GM18861 (cell line): ENCODE measurements around the gene CCDC134.
"Not testable (repeated sequence)": the region's sequence is repeated elsewhere in the genome, so short reads cannot be mapped to it uniquely, and the experiment has no call there.

Experiments
- ATAC-seq: cut with Tn5 transposase; IDR thresholded peaks from one replicate; pipeline ENCODE4 v1.9.1; 2021; ENCODE audit not compliant: unreplicated experiment

Gene CCDC134

DNA sequence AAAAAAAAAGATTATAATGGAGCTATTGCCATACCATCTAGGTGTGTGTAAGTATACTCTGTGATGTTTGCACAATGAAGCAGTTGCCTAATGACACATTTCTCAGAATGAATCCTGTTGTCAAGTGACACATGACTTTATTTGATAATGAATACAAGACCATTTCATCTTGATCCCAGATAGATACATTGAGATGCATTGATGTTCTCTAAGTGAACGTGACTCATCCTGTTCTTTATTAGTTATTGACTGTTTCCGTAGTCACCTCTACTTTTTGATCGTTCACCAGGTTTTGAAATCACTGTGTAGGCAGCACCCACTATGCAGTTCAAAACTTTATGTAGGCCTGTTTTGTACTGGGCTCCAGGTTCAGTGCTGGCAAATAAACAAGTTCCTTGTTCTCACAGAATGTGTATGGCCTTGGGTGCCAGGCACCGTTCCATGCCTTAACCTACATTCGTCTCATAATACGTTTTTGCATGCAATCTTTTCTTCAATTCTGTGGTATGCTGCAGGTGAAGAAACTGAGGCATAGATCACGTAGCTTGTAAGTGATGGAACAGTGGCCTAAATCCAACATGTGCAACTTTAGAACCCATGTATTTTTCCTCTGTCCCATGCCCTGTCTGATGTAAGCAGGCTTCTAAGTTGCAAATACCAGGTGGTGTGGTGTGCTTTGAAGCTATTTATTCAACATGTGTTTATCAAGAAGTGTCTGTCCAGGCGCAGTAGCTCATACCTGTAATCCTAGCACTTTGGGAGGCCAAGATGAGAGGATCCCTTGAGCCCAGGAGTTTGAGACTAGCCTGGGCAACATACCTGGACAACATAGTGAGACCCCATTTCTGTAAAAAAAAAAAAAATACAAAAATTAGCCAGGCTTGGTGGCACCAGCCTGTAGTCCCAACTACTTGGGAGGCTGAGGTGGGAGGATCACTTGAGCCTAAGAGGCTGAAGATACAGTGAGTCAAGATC, 42.8 kb downstream of the CCDC134 start:
- ATAC-seq: no peak

DNA sequence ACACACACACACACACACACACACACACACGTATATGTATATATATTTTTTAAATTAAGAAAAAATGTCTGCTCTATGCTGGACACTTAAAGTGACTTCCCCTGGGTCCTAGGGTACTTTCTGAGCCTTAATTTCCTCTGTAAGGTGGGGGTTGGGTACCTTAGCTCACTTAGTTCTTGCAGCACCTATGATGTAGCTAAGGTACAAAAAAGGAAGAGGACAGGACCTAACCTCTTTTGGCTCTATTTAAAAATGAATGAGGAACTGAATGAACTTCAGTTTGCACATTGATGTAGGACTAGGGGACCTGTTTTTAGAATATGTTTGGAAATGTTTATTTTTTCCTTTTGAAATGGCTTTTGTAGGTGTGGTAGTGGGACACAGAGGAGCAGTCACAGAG, 43.6 kb downstream of the CCDC134 start:
- no peak for ATAC-seq

DNA sequence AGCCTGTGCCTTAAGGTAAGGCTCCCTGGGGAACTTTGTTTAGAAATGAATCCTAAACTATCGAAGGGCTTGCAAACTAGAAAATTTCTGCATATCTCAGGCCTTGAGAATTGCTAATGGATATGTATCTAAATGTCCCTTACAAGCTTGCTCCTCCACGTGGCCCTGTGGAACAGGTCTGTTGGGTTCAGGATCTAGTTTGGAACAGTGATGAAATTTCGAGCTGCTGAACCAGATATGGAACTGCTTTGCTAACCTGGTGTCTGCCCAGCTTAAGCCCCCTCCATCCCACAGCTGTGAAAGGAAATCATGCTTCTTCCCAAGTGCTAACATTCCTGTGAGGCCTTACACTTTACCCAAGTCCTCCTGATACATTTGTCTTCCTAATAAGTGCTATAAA, 44.0 kb downstream of the CCDC134 start:
- ATAC-seq: no peak

DNA sequence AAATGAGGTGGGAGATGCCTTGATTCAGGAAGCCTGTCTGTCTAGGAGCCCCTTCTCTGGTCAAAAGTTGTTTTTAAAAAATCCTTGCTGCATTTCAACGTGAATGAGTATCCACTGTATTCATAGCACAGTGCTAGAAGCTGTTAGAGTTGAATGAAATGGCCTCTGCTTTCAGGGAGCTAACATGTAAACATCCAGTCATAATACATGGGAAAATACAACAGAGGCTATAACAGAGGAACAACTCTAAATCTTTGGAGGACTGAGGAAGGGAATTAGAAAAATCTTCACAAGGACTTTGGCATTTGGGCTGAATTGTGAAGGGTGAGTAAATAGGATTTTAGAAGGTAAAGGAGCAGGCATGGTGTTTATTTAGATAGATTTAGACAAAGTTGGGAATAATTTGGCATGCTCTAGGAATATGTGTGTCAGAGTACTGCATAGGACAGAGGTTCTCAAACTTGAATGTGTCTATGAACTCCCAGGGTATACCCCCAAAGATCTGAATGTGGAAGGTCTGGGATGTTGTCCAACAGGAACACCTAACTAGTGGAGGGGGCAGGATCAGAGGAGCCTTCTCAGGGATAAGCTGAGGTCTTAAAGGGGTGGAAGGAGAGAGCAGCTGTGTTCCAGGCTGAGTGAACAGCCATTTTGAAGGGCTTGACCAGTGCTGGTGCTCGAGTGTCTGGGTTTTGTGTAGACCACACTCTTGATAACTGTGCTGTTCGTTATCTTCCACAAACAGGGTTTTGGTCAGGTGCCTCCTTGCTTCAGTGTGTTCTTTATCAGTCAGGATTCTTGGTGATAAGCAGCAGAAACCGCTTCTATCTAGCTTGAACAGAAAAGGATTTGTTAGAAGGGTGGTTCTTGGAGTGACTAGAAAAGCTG, 45.1 kb downstream of the CCDC134 start:
- ATAC-seq: no peak

DNA sequence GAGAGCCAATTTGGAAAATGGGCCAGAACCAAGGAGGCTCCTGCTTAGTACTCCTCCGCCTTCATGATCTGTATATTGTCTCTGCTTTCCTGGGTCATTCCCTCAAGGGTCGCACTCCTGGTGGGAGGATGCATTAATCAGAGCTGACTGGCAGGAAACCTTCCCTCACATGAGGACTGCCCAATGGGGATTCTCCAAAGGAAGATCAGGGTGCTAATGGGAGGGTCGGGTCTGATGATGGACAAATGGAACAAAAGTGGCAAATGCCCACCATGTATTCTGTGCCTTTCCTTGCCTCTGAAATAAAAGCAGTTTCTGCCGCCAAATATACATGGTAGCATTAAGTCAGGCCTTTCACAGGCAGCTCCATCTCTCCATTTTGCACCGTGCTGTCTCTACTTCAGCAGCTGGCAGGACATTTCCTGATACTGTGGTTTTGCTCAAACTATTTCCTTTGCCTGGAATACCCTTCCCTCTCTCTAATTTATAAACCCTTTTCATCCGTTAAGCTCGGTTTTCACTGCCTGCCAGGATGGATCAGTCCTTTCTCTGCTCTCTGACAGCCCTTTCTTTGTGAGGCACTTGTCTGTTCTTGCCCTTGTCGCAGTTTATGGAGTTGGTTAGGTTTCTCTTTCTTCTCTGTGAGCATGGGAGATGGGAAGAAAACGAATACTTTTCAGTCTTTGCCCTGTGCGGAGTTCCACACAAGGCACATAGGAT, 45.9 kb downstream of the CCDC134 start:
- ATAC-seq: no peak

DNA sequence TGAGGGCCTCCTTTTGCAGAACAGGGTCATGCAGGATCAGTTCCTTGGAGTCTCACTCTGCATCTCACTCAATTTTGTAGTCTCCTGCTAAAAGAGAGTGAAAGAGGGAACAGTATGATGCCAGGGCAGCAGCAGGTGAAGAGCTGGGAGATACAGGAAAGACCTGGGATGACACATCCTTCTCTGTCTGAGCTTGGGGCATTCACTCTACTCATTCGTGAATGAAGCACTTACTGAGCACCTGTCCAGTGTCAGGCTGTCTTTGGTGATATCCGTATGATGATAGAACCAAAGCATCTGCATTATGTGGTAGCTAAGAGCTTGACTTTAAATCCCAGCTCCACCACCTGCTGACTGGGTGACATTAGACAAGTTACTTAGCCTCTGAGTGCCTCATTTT, 46.8 kb downstream of the CCDC134 start:
- no peak for ATAC-seq

DNA sequence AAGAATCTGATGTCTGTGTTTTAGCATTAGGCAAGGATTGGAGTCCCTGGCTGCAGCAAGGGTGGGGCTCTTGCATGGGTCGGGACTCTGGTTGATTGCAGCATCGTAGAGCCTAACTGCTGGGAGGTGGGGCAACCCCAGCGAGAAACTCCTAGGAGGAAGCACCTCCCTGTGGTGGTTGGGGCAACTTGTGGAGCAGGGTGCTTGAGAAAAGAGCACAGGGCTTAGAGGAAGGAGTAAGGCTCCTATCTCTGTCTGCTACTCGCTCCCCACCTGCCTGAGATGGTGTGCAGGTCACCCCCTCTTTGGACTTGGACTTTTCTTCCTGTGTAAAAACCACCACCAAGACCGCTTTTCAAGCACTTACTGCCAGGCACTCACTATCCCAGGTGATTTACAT, 48.0 kb downstream of the CCDC134 start:
- ATAC-seq: no peak

DNA sequence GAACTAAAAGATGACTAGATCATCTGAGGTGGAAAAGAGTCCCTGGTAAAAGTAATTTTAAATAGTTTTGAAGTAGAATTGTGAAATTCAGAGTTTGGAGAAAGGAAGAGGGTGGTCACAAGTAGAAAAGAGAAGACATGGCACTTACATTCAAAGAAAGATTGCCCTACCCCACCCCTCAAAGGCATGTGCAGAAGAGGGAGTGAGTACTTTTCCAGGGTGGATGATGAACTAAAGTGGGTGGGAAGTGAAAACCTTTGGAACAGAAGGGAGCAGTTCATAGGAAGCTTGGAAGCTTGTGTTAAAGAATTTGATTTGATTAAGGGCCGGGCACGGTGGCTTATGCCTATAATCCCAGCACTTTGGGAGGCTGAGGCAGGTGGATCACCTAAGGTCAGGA, 56.0 kb downstream of the CCDC134 start:
- no peak for ATAC-seq

DNA sequence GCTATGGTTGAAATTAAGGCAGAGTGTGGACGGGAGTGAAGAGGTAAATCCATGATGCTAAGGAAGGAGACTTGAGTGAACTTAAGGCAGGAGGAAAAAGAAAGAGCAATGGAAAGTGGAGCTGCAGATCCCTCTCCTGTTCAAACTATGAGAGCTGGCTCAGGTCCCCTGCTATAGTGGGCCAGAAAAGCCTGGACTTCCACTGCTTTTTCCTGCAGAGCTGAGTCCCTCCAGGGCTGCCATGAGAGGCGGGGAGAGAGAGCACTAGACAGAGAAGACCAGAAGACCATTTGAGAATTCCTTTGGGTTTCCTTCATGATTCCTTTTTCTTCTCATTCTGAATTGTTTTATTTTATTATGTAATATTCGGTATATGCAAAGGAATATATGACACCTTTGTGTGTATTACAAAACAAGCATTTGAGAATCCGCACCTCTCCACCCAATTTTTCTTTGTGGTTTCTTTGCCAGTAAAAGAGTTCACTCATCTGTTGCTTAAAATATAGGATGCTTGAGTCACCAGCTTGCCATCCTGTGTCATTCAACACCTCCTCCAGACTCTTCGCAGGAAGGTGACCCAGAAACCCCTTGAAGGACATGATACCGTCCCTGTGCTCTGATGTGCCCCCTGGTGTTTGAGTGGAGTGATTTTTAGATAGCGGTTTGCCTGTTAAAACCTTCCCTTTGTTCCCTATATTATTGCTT, 56.8 kb downstream of the CCDC134 start:
- ATAC-seq: no peak

DNA sequence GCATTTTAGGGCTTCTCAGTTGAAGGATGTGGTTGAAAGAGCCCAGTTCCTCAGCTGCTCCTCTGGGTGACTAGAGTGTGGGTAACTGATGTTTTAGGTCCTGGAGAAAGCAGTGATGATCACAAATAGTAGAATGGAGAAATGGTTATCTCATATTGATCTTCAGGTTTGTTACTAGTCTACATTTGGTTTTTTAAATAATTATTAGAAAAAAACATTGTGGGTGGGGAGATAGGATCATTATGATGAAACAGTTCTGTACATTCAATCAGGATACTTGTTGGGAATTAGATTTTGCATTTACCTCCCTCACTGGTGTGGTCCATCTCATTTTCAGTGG, 57.4 kb downstream of the CCDC134 start:
- no peak for ATAC-seq

DNA sequence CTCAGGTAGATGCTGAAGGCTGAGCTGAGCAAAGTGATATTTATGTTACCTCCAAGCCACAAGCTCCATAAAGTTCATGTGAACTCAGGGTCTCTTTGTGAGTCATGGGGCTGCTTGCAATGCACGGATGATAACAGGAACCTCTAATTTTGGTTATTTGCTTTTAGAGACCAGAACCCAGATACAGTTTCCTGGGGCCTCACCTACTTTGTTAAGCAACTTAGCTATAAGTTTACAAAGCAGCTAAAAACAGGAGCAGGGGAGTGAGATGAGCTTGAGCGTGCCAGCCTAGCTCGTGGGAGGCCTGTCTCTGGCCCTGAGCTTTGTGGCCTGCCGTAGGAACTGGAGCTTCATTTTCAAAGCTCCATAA, 61.7 kb downstream of the CCDC134 start:
- peak; percentile 47 for ATAC-seq

DNA sequence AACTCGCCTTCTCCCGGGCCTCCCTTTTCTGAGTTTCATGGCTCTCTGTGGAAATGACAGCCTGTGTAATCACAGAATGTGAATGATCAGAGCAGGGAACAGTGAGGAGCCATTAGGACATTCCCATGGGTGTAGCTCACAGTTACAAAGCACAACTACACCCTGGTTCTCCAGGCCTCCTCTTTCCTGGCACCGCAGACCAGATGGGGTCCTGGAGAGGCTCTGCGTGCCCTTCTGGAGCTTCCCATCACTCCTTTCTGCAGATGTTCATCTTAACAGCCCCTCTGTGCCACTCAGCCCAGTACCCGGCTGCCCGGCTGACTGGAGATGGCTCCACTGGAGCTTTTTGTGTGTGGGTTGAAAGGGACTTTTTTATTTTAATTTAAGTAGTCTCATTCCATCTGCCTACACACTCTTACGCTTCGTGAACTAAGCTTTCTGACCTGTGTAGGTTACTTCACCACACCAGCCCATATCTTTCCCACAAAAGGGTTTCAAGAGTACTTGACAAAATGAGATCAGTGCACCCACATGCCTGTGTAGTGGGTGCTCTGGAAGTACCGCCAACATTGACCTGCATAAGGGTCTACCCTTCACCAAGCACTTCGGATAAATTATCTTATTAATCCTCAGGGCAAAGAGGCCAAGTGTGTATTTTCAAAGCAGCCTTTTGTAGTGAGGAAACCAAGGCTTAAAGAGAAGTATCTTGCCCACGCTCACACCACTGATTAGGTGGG, 62.2 kb downstream of the CCDC134 start:
- ATAC-seq: peak; percentile 41

DNA sequence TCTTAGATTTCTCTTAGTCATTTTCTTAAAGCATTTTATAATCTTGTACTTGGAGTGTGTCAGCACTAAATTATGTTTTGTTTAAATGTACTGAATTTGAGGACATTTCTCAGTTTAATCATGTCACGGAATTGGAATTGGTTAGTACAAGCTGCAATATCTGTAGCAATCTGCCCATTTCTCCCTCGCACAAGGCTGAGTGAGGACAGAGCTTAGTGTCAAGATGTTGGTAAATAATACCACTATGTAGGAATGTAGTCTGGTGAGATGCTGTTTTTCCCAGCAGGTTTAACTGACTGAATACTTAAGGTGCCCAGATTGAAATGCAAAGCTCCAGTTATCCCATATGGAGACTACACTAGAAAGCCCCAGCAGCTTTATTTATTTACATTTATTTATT, 63.0 kb downstream of the CCDC134 start:
- no peak for ATAC-seq

DNA sequence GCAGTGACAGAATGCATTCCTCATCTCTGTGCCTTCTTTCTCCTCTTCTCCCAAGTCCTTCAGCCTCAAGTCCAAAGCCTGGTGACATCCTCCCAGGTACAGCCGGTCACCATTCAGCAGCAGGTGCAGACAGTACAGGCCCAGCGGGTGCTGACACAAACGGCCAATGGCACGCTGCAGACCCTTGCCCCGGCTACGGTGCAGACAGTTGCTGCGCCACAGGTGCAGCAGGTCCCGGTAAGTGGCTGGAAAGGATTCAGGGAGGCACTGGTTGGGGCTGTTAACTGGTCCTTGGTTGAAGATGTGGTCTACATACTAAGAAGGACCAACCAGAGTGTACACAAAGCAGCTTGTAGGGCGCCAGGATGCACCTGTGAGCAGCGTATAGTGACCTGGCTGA, 68.1 kb downstream of the CCDC134 start:
- no peak for ATAC-seq

DNA sequence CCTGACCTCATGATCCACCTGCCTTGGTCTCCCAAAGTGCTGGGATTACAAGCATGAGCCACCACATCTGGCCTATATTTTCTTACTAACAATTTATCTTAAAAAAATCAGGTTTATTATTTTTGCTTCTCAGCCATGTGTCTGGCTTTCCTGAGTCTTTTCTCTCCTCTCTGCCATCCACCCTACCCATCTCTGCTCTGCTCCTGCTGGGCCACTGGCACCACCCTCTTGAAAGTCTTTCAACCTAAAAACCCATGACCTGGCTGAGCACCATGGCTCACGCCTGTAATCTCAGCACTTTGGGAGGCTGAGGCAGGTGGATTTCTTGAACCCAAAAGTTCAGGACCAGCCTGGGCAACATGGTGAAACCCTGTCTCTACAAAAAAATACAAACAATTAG, 69.6 kb downstream of the CCDC134 start:
- not testable (repeated sequence) for ATAC-seq

DNA sequence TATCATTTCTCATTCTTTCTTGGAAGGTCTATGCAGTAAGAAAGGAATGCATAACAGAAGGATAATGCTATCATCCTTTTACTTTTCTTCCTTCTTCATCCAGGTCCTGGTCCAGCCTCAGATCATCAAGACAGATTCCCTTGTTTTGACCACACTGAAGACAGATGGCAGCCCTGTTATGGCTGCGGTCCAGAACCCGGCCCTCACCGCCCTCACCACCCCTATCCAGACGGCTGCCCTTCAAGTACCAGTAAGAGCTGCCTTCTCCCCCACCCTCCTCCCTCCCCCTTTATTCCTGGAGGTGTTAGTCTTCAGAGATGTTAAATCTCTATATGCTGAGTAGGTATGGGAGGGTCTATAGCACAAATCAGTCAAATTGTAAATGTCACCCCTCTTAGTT, 70.3 kb downstream of the CCDC134 start:
- ATAC-seq: no peak

DNA sequence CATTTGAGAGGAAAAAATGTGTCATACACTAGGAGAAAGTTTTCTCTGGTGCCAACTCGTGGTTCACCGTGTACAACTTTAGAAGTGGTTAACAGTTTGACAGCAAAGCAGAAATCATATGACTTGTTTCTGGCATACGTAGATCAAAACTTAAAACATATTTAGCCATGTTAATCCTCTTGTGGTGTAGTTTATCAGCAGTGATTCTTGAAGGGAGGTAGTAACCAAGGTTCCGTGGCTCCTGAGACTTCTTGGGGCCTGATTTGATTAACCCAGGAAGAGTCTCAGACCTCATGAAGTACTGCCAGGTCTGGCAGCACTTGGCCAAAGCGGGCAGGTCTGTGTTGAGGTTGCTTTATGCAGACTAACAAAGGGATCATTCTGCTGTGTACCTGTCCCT, 72.9 kb downstream of the CCDC134 start:
- ATAC-seq: no peak

DNA sequence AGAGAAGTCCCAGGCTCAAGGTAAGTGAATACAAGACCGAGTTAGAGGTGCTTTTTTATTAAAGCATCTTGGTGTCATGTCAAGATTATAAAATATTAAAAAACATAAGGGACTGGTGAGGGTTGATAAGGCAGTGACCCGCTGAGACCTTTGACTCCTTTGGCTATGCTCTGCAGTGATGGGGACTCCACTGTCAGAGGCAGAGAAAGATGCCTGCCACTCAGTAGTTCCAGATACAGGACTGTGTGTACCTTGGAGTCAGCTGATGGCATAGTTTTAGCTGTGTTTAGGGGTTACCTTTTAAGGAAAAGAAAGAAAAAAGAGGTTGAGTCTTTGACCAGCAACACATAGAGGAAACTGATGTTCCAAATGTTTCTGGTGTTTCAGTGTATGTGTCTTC, 73.6 kb downstream of the CCDC134 start:
- no peak for ATAC-seq

DNA sequence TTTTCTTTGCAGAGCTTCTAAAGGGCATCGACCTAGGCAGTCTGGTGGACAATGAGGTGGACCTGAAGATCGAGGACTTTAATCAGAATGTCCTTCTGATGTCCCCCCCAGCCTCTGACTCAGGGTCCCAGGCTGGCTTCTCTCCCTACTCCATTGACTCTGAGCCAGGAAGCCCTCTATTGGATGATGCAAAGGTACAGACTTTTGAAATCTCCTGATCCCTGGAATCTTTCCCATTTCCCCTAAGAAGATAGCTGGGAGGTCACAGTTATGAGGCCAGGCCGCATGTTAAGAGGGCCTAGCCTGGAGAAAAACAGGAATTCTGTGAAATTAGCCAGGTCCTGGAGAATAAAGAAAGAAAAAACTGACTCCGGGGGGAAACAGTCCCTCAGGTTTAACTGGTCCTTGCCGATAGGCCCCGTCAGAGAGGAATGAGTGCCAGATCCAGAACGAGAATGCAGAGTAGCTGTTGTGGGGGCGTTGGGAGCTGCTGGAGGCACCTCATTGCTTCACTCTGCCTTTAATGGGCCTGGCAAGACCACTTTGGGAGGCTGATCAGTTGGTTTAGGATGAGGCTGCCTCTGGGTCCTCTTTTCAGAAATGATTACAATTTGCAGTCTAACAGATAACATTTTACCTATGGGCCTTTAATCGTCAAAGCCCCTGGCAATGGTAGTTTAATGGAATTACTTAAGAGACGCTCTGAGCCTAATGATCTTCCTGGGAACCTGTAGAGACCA, 75.2 kb downstream of the CCDC134 start:
- ATAC-seq: no peak
